Measurements from ENCODE around the gene CD6.
A peak's percentile ranks its signal among the peaks of the same experiment; 100 is the strongest.
"Not testable (repeated sequence)": the region's sequence is repeated elsewhere in the genome, so short reads cannot be mapped to it uniquely, and the experiment has no call there.

Gene CD6

GRCh38 chr11:60954421-60954820 lies 17.1 kb upstream of the CD6 start:
- no peak for DNase-seq

GRCh38 chr11:60955571-60955970 lies 15.9 kb upstream of the CD6 start:
- DNase-seq: no peak

GRCh38 chr11:60957188-60957587 lies 14.3 kb upstream of the CD6 start:
- no peak for DNase-seq

- DNase-seq: no peak
Measured at GRCh38 chr11:60959431-60959830, 12.0 kb upstream of the CD6 start.

GRCh38 chr11:60960405-60960804 lies 11.1 kb upstream of the CD6 start:
- DNase-seq: no peak

GRCh38 chr11:60964801-60965200 lies 6.7 kb upstream of the CD6 start:
- DNase-seq: no peak

GRCh38 chr11:60966890-60967289 lies 4.6 kb upstream of the CD6 start:
- DNase-seq: no peak

- DNase-seq: no peak
Measured at GRCh38 chr11:60968223-60968622, 3.3 kb upstream of the CD6 start.

- peak; percentile 50 to 77 (median 66) for DNase-seq
Measured at GRCh38 chr11:60970369-60970774, 1.1 kb upstream of the CD6 start.

GRCh38 chr11:60970890-60971289 lies 590 bp upstream of the CD6 start:
- DNase-seq: no peak

GRCh38 chr11:60972182-60973030 lies 926 bp downstream of the CD6 start:
- DNase-seq: no peak

- no peak for DNase-seq
Measured at GRCh38 chr11:60973699-60974098, 2.2 kb downstream of the CD6 start.

GRCh38 chr11:60974316-60974715 lies 2.8 kb downstream of the CD6 start:
- not testable (repeated sequence) for DNase-seq

GRCh38 chr11:60974726-60975125 lies 3.2 kb downstream of the CD6 start:
- no peak for DNase-seq

- no peak for DNase-seq
Measured at GRCh38 chr11:60977224-60977623, 5.7 kb downstream of the CD6 start.

GRCh38 chr11:60977836-60978235 lies 6.4 kb downstream of the CD6 start:
- no peak for DNase-seq

GRCh38 chr11:60978546-60979380 lies 7.3 kb downstream of the CD6 start:
- DNase-seq: no peak

GRCh38 chr11:60981515-60981914 lies 10.0 kb downstream of the CD6 start:
- no peak for DNase-seq

- DNase-seq: no peak
Measured at GRCh38 chr11:60982184-60982583, 10.7 kb downstream of the CD6 start.

GRCh38 chr11:60984149-60984548 lies 12.7 kb downstream of the CD6 start:
- no peak for DNase-seq

GRCh38 chr11:60984636-60985035 lies 13.2 kb downstream of the CD6 start:
- no peak for DNase-seq

- DNase-seq: no peak
Measured at GRCh38 chr11:60985501-60985900, 14.0 kb downstream of the CD6 start.

GRCh38 chr11:60985991-60986915 lies 14.8 kb downstream of the CD6 start:
- peak; percentile 63 to 87 (median 71) for DNase-seq
